Measurements from ENCODE around the gene ASTN2.

- no peak for TF ChIP-seq MAX (IDR thresholded peaks at IDR 0.05; ENCODE audit: low read depth, low read length)
- no peak for TF ChIP-seq POLR2A (IDR thresholded peaks at IDR 0.05; ENCODE audit: extremely low read depth, insufficient read length)
- TF ChIP-seq CTCF (IDR thresholded peaks at IDR 0.05; ENCODE audit: low read depth, low read length) = no peak
Measured at GRCh38 chr9:117156771-117157535, 257.9 kb downstream of the ASTN2 start.
